HepG2 (cell line): ENCODE results near the gene OR10G8. TPM values are rescaled to one million over a fixed set of nuclear protein-coding genes. Genes with fewer than 3 reads are reported as not detected.

Experiments used
- ATAC-seq: fragments of 200-7000 bp; cut with Tn5 transposase; 3 replicates; pipeline ENCODE4 v1.9.1; 2020; ENCODE audit warnings: mild to moderate bottlenecking, moderate library complexity
- BruUV-seq: library from RNA; stranded (reverse); fragments of 400-500 nt; replicated peaks from 2 replicates; lab custom pipeline; 2021; lab: Mats Ljungman, UMichigan
- CTCF ChIA-PET: fragments of 300-600 bp; formaldehyde crosslinking; extraction: SDS; loops from one replicate; lab custom pipeline; 2021; ENCODE audit warnings: low total read pairs, inconsistent platforms, low intra/inter-chr PET ratio; lab: Yijun Ruan, JAX
- POLR2A ChIA-PET: fragments of 350-600 bp; sonication (Branson Sonifier 250); formaldehyde crosslinking; loops from one replicate; lab custom pipeline; 2020; ENCODE audit warnings: antibody characterized with exemption, inconsistent platforms; lab: Yijun Ruan, JAX
- DNase-seq: peaks from one replicate; pipeline ENCODE4 v3.0.0-alpha.2; 2015; ENCODE audit warnings: low spot score
- FAIRE-seq: peaks from 3 replicates; lab custom pipeline; 2011; peaks lifted over from hg19 to GRCh38; lab: Jason Lieb, UNC
- H2AFZ ChIP-seq: one replicate; pipeline ENCODE4 v1.6.1; 2011; ENCODE audit warnings: low read length, inconsistent platforms
- H3K27ac ChIP-seq: fragments of 300-600 bp; 3 replicates; pipeline ENCODE4 v1.8.0; 2011; ENCODE audit warnings: mixed run types, mild to moderate bottlenecking, mixed read lengths, low read length, inconsistent platforms; ENCODE audit not compliant: insufficient read depth; ENCODE audit errors: extremely low read length
- H3K27me3 ChIP-seq, 2 experiments: fragments of 200-600 bp in 1 of 2; 2 replicates in 1 of 2; 3 replicates in 1 of 2; pipeline versions ENCODE4 v1.6.0 to v1.8.0; 2011; ENCODE audit warnings: low read length in 2 of 2, mild to moderate bottlenecking in 2 of 2, moderate library complexity in 2 of 2, inconsistent platforms in 1 of 2; ENCODE audit not compliant: insufficient read depth in 2 of 2, control insufficient read depth in 1 of 2
- H3K36me3 ChIP-seq, 2 experiments: fragments of 200-600 bp in 1 of 2; replicated peaks in 1 of 2; 2 replicates in 1 of 2; 3 replicates in 1 of 2; pipeline versions ENCODE4 v1.5.1 to v1.8.0; 2011; ENCODE audit warnings: low read length in 2 of 2, inconsistent platforms in 1 of 2; ENCODE audit not compliant: insufficient read depth in 2 of 2, control insufficient read depth in 1 of 2
- H3K4me1 ChIP-seq: 2 replicates; pipeline ENCODE4 v1.5.1; 2012; ENCODE audit warnings: low read length, inconsistent platforms; ENCODE audit not compliant: insufficient read depth
- H3K4me2 ChIP-seq: 2 replicates; pipeline ENCODE4 v1.6.0; 2011; ENCODE audit warnings: low read depth, low read length, inconsistent platforms
- H3K4me3 ChIP-seq, 3 experiments: fragments of 200-600 bp in 1 of 3; sonication (generic), shearing (Covaris generic) in 1 of 3; replicated peaks in 1 of 3; 2 replicates each; pipeline ENCODE4 v1.5.1; 2011 to 2016; ENCODE audit warnings: low read length in 3 of 3, inconsistent platforms in 2 of 3, low read depth in 2 of 3, mild to moderate bottlenecking in 2 of 3, control low read depth in 1 of 3, mixed read lengths in 1 of 3; ENCODE audit not compliant: insufficient read depth in 1 of 3
- H3K79me2 ChIP-seq: one replicate; pipeline ENCODE4 v1.6.1; 2011; ENCODE audit warnings: low read length, inconsistent platforms; ENCODE audit not compliant: insufficient read depth
- H3K9ac ChIP-seq: 2 replicates; pipeline ENCODE4 v1.6.0; 2011; ENCODE audit warnings: mild to moderate bottlenecking, low read depth, low read length, inconsistent platforms; ENCODE audit not compliant: insufficient read depth
- H3K9me3 ChIP-seq: 2 replicates; pipeline ENCODE4 v1.5.1; 2012; ENCODE audit warnings: mild to moderate bottlenecking, low read length
- H4K20me1 ChIP-seq: 2 replicates; pipeline ENCODE4 v1.6.0; 2011; ENCODE audit warnings: inconsistent platforms, mild to moderate bottlenecking, low read length, moderate library complexity; ENCODE audit not compliant: insufficient read depth
- ATF7-NPFF ChIP-seq: sonication (generic); formaldehyde crosslinking; IDR thresholded peaks from 2 replicates; pipeline ENCODE4 v1.8.1; 2023; ENCODE audit warnings: mild to moderate bottlenecking, low read depth, missing genetic modification reagents, moderate library complexity
- KDM3A ChIP-seq: IDR thresholded peaks from 2 replicates; pipeline ENCODE4 v1.6.1; 2018; ENCODE audit warnings: low read depth, missing compliant biosample characterization
- MAX ChIP-seq: IDR thresholded peaks from 2 replicates; pipeline ENCODE4 v1.6.1; 2012; ENCODE audit warnings: inconsistent platforms
- PAF1 ChIP-seq: IDR thresholded peaks from 2 replicates; pipeline ENCODE4 v1.6.1; 2016; ENCODE audit warnings: missing genetic modification reagents, missing compliant biosample characterization
- POGK ChIP-seq: sonication (generic); formaldehyde crosslinking; conservative IDR thresholded peaks from 2 replicates; pipeline ENCODE4 v1.8.0; 2022; ENCODE audit warnings: mild to moderate bottlenecking, moderate library complexity, missing genetic modification reagents
- PTBP1 ChIP-seq: fragments of 200-400 bp; formaldehyde crosslinking; IDR thresholded peaks from 2 replicates; pipeline ENCODE4 v1.6.1; 2018; ENCODE audit warnings: low read length, low read depth; ENCODE audit not compliant: poor library complexity, severe bottlenecking
- RFX3 ChIP-seq: IDR thresholded peaks from 2 replicates; pipeline ENCODE4 v1.6.1; 2016; ENCODE audit warnings: missing biosample characterization, missing genetic modification reagents
- SMC3 ChIP-seq: IDR thresholded peaks from 2 replicates; pipeline ENCODE4 v1.6.1; 2011; ENCODE audit warnings: low read length, improper control_type of control experiment
- SRY ChIP-seq: sonication (generic); formaldehyde crosslinking; IDR thresholded peaks from 2 replicates; pipeline ENCODE4 v1.8.0; 2022; ENCODE audit warnings: mild to moderate bottlenecking, missing genetic modification reagents
- ZBED4 ChIP-seq: sonication (generic); formaldehyde crosslinking; IDR thresholded peaks from 2 replicates; pipeline ENCODE4 v1.4.0; 2020; ENCODE audit warnings: missing genetic modification reagents, borderline replicate concordance
- ZNF850 ChIP-seq: sonication (generic); formaldehyde crosslinking; conservative IDR thresholded peaks from 2 replicates; pipeline ENCODE4 v1.9.0; 2021; ENCODE audit warnings: mild to moderate bottlenecking, missing genetic modification reagents
- ZNF879 ChIP-seq: sonication (generic); formaldehyde crosslinking; IDR thresholded peaks from 2 replicates; pipeline ENCODE4 v1.8.1; 2023; ENCODE audit warnings: missing genetic modification reagents
- WGBS: methylation state at CpG from one replicate; pipeline ENCODE4 v1.1.6; 2017; ENCODE audit warnings: low lambda C conversion rate; 5-methylcytosine and 5-hydroxymethylcytosine counted together
- in situ Hi-C: cut with HindIII; loops from 2 replicates; pipeline ENCODE4 v1.10.0; 2017; ENCODE audit warnings: low pct_unique_long_range_greater_than_20kb; ENCODE audit not compliant: extremely low pct_ligation_motif_present
- intact Hi-C: fragments of 100-400 bp; cut with micrococcal nuclease; formaldehyde crosslinking; loops from one replicate; pipeline ENCODE4 v1.10.0; 2022; ENCODE audit not compliant: unreplicated experiment
- polyA plus RNA-seq, 8 experiments: library from polyadenylated mRNA; depleted of rRNA in 3 of 8; stranded (reverse) in 7 of 8; unstranded in 1 of 8; fragments of >200 nt; fragmentation: Illumina TruSeq in 4 of 8; extraction: Trizol in 4 of 8; gene quantifications; 2 replicates each; pipeline versions ENCODE4 v1.2.1 to v1.2.3, GENCODE V29; 2011 to 2016; ENCODE audit warnings: low read depth in 4 of 8, missing spikeins in 1 of 8, mixed read lengths in 1 of 8; ENCODE audit not compliant: insufficient read depth in 1 of 8
- total RNA-seq, 5 experiments: library from RNA; depleted of rRNA; stranded (reverse); fragments of >200 nt; fragmentation: Illumina TruSeq; extraction: Trizol; gene quantifications; 2 replicates each; pipeline ENCODE4 v1.2.3, GENCODE V29; 2016; ENCODE audit warnings: low read depth in 1 of 5
- TF ChIP-seq, protein P1 (sequence below): sonication (generic); formaldehyde crosslinking; IDR thresholded peaks from 2 replicates; pipeline ENCODE4 v1.4.0; 2020; ENCODE audit warnings: missing genetic modification reagents, borderline replicate concordance

OR10G8 gene
- total and polyA plus RNA-seq, 2 of the 13 experiments (the other 11 are each of a cell fraction or from before 2014, with no cell fraction given) = not detected

GRCh38 chr11:124079631-124080326 is 53.2 kb downstream of the OR10G8 start:
- H3K79me2 ChIP-seq = no peaks in the 10 kb centered on the region
- H3K9ac ChIP-seq = no peak overlapping the region
- 30% methylated on average over 8 of the region's 8 CpGs for WGBS
- no peak overlapping the region for H3K4me2 ChIP-seq
- no peak overlapping the region for H3K27ac ChIP-seq
- no peaks in the 10 kb centered on the region for H4K20me1 ChIP-seq
- in situ Hi-C loops (loop anchor here (5.0 kb wide), 1 partner anchor 118 kb away; no protein-coding TSS in a partner anchor), intact Hi-C loops (no loop called here)
- peaks cover 7 to 18% of the 10 kb centered on the region in 2 experiments; a peak in 4 of 5 replicates for H3K27me3 ChIP-seq
- ATAC-seq = no peak
- no peak for FAIRE-seq
- CTCF ChIA-PET = no interaction called here
- H2AFZ ChIP-seq = no peak overlapping the region
- no TSS peak for BruUV-seq
- DNase-seq = no peak
- H3K4me3 ChIP-seq = no peak overlapping the region
- TF ChIP-seq, protein P1, sequence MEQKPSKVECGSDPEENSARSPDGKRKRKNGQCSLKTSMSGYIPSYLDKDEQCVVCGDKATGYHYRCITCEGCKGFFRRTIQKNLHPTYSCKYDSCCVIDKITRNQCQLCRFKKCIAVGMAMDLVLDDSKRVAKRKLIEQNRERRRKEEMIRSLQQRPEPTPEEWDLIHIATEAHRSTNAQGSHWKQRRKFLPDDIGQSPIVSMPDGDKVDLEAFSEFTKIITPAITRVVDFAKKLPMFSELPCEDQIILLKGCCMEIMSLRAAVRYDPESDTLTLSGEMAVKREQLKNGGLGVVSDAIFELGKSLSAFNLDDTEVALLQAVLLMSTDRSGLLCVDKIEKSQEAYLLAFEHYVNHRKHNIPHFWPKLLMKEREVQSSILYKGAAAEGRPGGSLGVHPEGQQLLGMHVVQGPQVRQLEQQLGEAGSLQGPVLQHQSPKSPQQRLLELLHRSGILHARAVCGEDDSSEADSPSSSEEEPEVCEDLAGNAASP = no peak
- TF ChIP-seq SRY (CRISPR knock-in tag) = no peak
- TF ChIP-seq POGK (CRISPR knock-in tag) = no peak
- TF ChIP-seq PAF1 = no peak
- no peak for TF ChIP-seq SMC3
- no peak for TF ChIP-seq RFX3
- TF ChIP-seq PTBP1 = no peak
- no peak for TF ChIP-seq MAX
- no peak for TF ChIP-seq ZBED4 (CRISPR knock-in tag)
- TF ChIP-seq ZNF879 (CRISPR knock-in tag) = no peak
- no peak for TF ChIP-seq KDM3A
- no peak for TF ChIP-seq ATF7-NPFF (CRISPR knock-in tag)
- no peak for TF ChIP-seq ZNF850 (CRISPR knock-in tag)
- TF ChIP-seq, all 625 proteins: peak for 0
- Histone ChIP-seq H3K9me3 (no peaks in the 10 kb centered on the region), H3K4me1 (0 out of 2 replicates have a peak, but pooled peaks cover 9% of the 10 kb centered on the region), H3K36me3 (no peaks in the 10 kb centered on the region)
- POLR2A ChIA-PET = no interaction called here
